CD4-positive, alpha-beta T cell treated with Interleukin-15 for 4 hours (primary cell): ENCODE measurements around the gene ST6GALNAC6.
"Not testable (repeated sequence)": the region's sequence is repeated elsewhere in the genome, so short reads cannot be mapped to it uniquely, and the experiment has no call there.

Source experiments
- DNase-seq: peaks from one replicate; pipeline ENCODE4 v3.0.0-alpha.2; 2020; ENCODE audit warnings: low spot score

ST6GALNAC6 gene

GRCh38 chr9:127873223-127873691 lies 26.1 kb downstream of the ST6GALNAC6 start:
- DNase-seq: no peak

GRCh38 chr9:127872369-127873222 lies 26.8 kb downstream of the ST6GALNAC6 start:
- no peak for DNase-seq

- DNase-seq: no peak
Measured at GRCh38 chr9:127871531-127871930, 27.9 kb downstream of the ST6GALNAC6 start.

- DNase-seq: no peak
Measured at GRCh38 chr9:127870887-127871286, 28.5 kb downstream of the ST6GALNAC6 start.

- not testable (repeated sequence) for DNase-seq
Measured at GRCh38 chr9:127870153-127870491, 29.3 kb downstream of the ST6GALNAC6 start.

GRCh38 chr9:127869310-127870152 lies 29.9 kb downstream of the ST6GALNAC6 start:
- peak; percentile 83 for DNase-seq

- DNase-seq: no peak
Measured at GRCh38 chr9:127868278-127868902, 31.0 kb downstream of the ST6GALNAC6 start.

GRCh38 chr9:127867356-127868277 lies 31.8 kb downstream of the ST6GALNAC6 start:
- no peak for DNase-seq

- DNase-seq: no peak
Measured at GRCh38 chr9:127866535-127866934, 32.9 kb downstream of the ST6GALNAC6 start.

GRCh38 chr9:127865645-127866464 lies 33.5 kb downstream of the ST6GALNAC6 start:
- peak; percentile 14 for DNase-seq

GRCh38 chr9:127863191-127863621 lies 36.2 kb downstream of the ST6GALNAC6 start:
- no peak for DNase-seq

GRCh38 chr9:127862075-127863011 lies 37.1 kb downstream of the ST6GALNAC6 start:
- DNase-seq: peak; percentile 40

- no peak for DNase-seq
Measured at GRCh38 chr9:127860779-127861178, 38.6 kb downstream of the ST6GALNAC6 start.

GRCh38 chr9:127860260-127860659 lies 39.1 kb downstream of the ST6GALNAC6 start:
- DNase-seq: no peak

GRCh38 chr9:127858041-127858512 lies 41.3 kb downstream of the ST6GALNAC6 start:
- no peak for DNase-seq

GRCh38 chr9:127857278-127857677 lies 42.1 kb downstream of the ST6GALNAC6 start:
- DNase-seq: no peak

GRCh38 chr9:127856729-127857116 lies 42.7 kb downstream of the ST6GALNAC6 start:
- DNase-seq: no peak

GRCh38 chr9:127856094-127856728 lies 43.2 kb downstream of the ST6GALNAC6 start:
- no peak for DNase-seq

GRCh38 chr9:127855522-127855921 lies 43.9 kb downstream of the ST6GALNAC6 start:
- no peak for DNase-seq
